HG02852 (cell line): Measurements from ENCODE around the gene KIF2C.
A peak's percentile ranks its signal among the peaks of the same experiment; 100 is the strongest.
"Not testable (repeated sequence)": the region's sequence is repeated elsewhere in the genome, so short reads cannot be mapped to it uniquely, and the experiment has no call there.

Source experiments
- ATAC-seq: cut with Tn5 transposase; IDR thresholded peaks from one replicate; pipeline ENCODE4 v1.9.1; 2021; ENCODE audit warnings: mild to moderate bottlenecking, moderate library complexity; ENCODE audit not compliant: unreplicated experiment

Gene KIF2C

GRCh38 chr1:44718091-44718490, 21.5 kb upstream of the KIF2C start:
- ATAC-seq = no peak

- ATAC-seq = no peak
Observed at GRCh38 chr1:44719318-44719717, 20.3 kb upstream of the KIF2C start.

GRCh38 chr1:44720281-44720680, 19.4 kb upstream of the KIF2C start:
- ATAC-seq = no peak

GRCh38 chr1:44721485-44722361, 17.9 kb upstream of the KIF2C start:
- peak; percentile 63 for ATAC-seq

GRCh38 chr1:44723064-44723463, 16.6 kb upstream of the KIF2C start:
- ATAC-seq = no peak

GRCh38 chr1:44723496-44724295, 15.9 kb upstream of the KIF2C start:
- ATAC-seq = no peak

- no peak for ATAC-seq
Observed at GRCh38 chr1:44724296-44724954, 15.2 kb upstream of the KIF2C start.

GRCh38 chr1:44724955-44725698, 14.5 kb upstream of the KIF2C start:
- ATAC-seq = no peak

- peak; percentile 67 for ATAC-seq
Observed at GRCh38 chr1:44730741-44731512, 8.7 kb upstream of the KIF2C start, which contains the start of gene RNU5D-1. Gene RNU5D-1, minus strand, starts transcription at chr1:44731170.

GRCh38 chr1:44733365-44733764, 6.3 kb upstream of the KIF2C start:
- no peak for ATAC-seq

GRCh38 chr1:44733784-44734183, 5.9 kb upstream of the KIF2C start:
- ATAC-seq = no peak

GRCh38 chr1:44735992-44736391, 3.6 kb upstream of the KIF2C start:
- no peak for ATAC-seq

- ATAC-seq = not testable (repeated sequence)
Observed at GRCh38 chr1:44738953-44739306, 707 bp upstream of the KIF2C start.

- ATAC-seq = no peak
Observed at GRCh38 chr1:44740179-44740617, 561 bp downstream of the KIF2C start.

GRCh38 chr1:44743211-44743610, 3.6 kb downstream of the KIF2C start:
- no peak for ATAC-seq

- no peak for ATAC-seq
Observed at GRCh38 chr1:44747878-44748277, 8.2 kb downstream of the KIF2C start.

GRCh38 chr1:44757420-44757819, 17.8 kb downstream of the KIF2C start:
- peak; percentile 64 for ATAC-seq

- no peak for ATAC-seq
Observed at GRCh38 chr1:44759077-44759476, 19.4 kb downstream of the KIF2C start.

GRCh38 chr1:44760876-44761275, 21.2 kb downstream of the KIF2C start:
- ATAC-seq = no peak

GRCh38 chr1:44766421-44766820, 26.8 kb downstream of the KIF2C start:
- ATAC-seq = not testable (repeated sequence)
